SH-SY5Y (cell line): Measurements from ENCODE around the gene DNMT3A.

Source experiments
- GATA2 ChIP-seq: IDR thresholded peaks from 2 replicates; pipeline ENCODE4 v1.6.1; 2011; ENCODE audit warnings: mild to moderate bottlenecking, low read depth, low read length
- GATA3 ChIP-seq: IDR thresholded peaks from 2 replicates; pipeline ENCODE4 v1.6.1; 2011; ENCODE audit warnings: low read depth, mild to moderate bottlenecking, low read length, moderate library complexity

The DNMT3A gene

GRCh38 chr2:25366629-25367028 is 24.9 kb upstream of the DNMT3A start:
- TF ChIP-seq GATA2 (no peak), GATA3 (no peak)

- TF ChIP-seq GATA2 = no peak
- TF ChIP-seq GATA3 = no peak
These were observed 23.5 kb upstream of the DNMT3A start for GRCh38 chr2:25365241-25365640.

- no peak for TF ChIP-seq GATA3
- no peak for TF ChIP-seq GATA2
These were observed 22.0 kb upstream of the DNMT3A start for GRCh38 chr2:25363733-25364132.

- TF ChIP-seq GATA3 = no peak
- no peak for TF ChIP-seq GATA2
These were observed 20.9 kb upstream of the DNMT3A start for GRCh38 chr2:25362434-25363145.

- no peak for TF ChIP-seq GATA2
These were observed 20.3 kb upstream of the DNMT3A start for GRCh38 chr2:25362049-25362433.

- TF ChIP-seq GATA2 = no peak
- no peak for TF ChIP-seq GATA3
These were observed 19.7 kb upstream of the DNMT3A start for GRCh38 chr2:25361261-25362048.

GRCh38 chr2:25358836-25359235 is 17.1 kb upstream of the DNMT3A start:
- TF ChIP-seq GATA2 = no peak
- TF ChIP-seq GATA3 = no peak

GRCh38 chr2:25358249-25358815 is 16.6 kb upstream of the DNMT3A start:
- TF ChIP-seq GATA2 (no peak), GATA3 (no peak)

- TF ChIP-seq GATA2 = no peak
- no peak for TF ChIP-seq GATA3
These were observed 14.4 kb upstream of the DNMT3A start for GRCh38 chr2:25356088-25356487.

GRCh38 chr2:25355270-25355669 is 13.5 kb upstream of the DNMT3A start:
- TF ChIP-seq GATA3 = no peak

GRCh38 chr2:25354116-25354515 is 12.4 kb upstream of the DNMT3A start:
- no peak for TF ChIP-seq GATA3
- TF ChIP-seq GATA2 = no peak

- TF ChIP-seq GATA2 = no peak
- TF ChIP-seq GATA3 = no peak
These were observed 7.7 kb upstream of the DNMT3A start for GRCh38 chr2:25349397-25349796.

GRCh38 chr2:25347846-25348245 is 6.1 kb upstream of the DNMT3A start:
- TF ChIP-seq GATA3 (no peak), GATA2 (no peak)

- TF ChIP-seq GATA3 (no peak), GATA2 (no peak)
These were observed 5.6 kb upstream of the DNMT3A start for GRCh38 chr2:25347205-25347815.
